ENCODE results near the gene PIP4K2B.
A peak's percentile ranks its signal among the peaks of the same experiment; 100 is the strongest.

Gene PIP4K2B

GRCh38 chr17:38738007-38738662 is 61.2 kb downstream of the PIP4K2B start:
- no peak for TF ChIP-seq CTCF (IDR thresholded peaks at IDR 0.05; ENCODE audit: insufficient read depth, low read length, poor library complexity, severe bottlenecking)
- Histone ChIP-seq H3K27me3 (replicated peaks; ENCODE audit: control insufficient read depth, insufficient read depth, low read length) (no peaks in the 10 kb centered on the region; the same call in 1 of the 2 replicates), H3K36me3 (ENCODE audit: control insufficient read depth, insufficient read depth, low read length) (no peaks in the 10 kb centered on the region; the same call in none of the 2 replicates), H3K4me3 (replicated peaks; ENCODE audit: low read depth, low read length) (no peak overlapping the region)
- DNase-seq (ENCODE audit: extremely low read depth, insufficient read length): no peak

GRCh38 chr17:38735161-38735997 is 64.0 kb downstream of the PIP4K2B start:
- Histone ChIP-seq H3K36me3 (ENCODE audit: control insufficient read depth, insufficient read depth, low read length) (no peaks in the 10 kb centered on the region; the same call in none of the 2 replicates), H3K27me3 (replicated peaks; ENCODE audit: control insufficient read depth, insufficient read depth, low read length) (no peaks in the 10 kb centered on the region; the same call in 1 of the 2 replicates), H3K4me3 (replicated peaks; ENCODE audit: low read depth, low read length) (no peak overlapping the region)
- peak; percentile 97 for TF ChIP-seq CTCF (IDR thresholded peaks at IDR 0.05; ENCODE audit: insufficient read depth, low read length, poor library complexity, severe bottlenecking)
- no peak for DNase-seq (ENCODE audit: extremely low read depth, insufficient read length)

- Histone ChIP-seq H3K36me3 (ENCODE audit: control insufficient read depth, insufficient read depth, low read length) (no peaks in the 10 kb centered on the region; the same call in none of the 2 replicates), H3K4me3 (replicated peaks; ENCODE audit: low read depth, low read length) (no peak overlapping the region), H3K27me3 (replicated peaks; ENCODE audit: control insufficient read depth, insufficient read depth, low read length) (no peaks in the 10 kb centered on the region)
- DNase-seq (ENCODE audit: extremely low read depth, insufficient read length): no peak
- TF ChIP-seq CTCF (IDR thresholded peaks at IDR 0.05; ENCODE audit: insufficient read depth, low read length, poor library complexity, severe bottlenecking): peak; percentile 48
These were observed 65.1 kb downstream of the PIP4K2B start for GRCh38 chr17:38733982-38734973.

GRCh38 chr17:38733282-38733981 is 65.9 kb downstream of the PIP4K2B start:
- Histone ChIP-seq H3K27me3 (replicated peaks; ENCODE audit: control insufficient read depth, insufficient read depth, low read length) (no peaks in the 10 kb centered on the region), H3K36me3 (ENCODE audit: control insufficient read depth, insufficient read depth, low read length) (no peaks in the 10 kb centered on the region; the same call in none of the 2 replicates), H3K4me3 (replicated peaks; ENCODE audit: low read depth, low read length) (no peak overlapping the region)
- TF ChIP-seq CTCF (IDR thresholded peaks at IDR 0.05; ENCODE audit: insufficient read depth, low read length, poor library complexity, severe bottlenecking): no peak
- DNase-seq (ENCODE audit: extremely low read depth, insufficient read length): no peak

All from GM06990 (cell line).